Keratinocyte (primary cell): ENCODE data around the gene ZBED6. TPM values are rescaled to one million over a fixed set of nuclear protein-coding genes. Genes with fewer than 3 reads are reported as not detected.

Experiments used
- DNase-seq: peaks from one replicate; pipeline ENCODE4 v3.0.0-alpha.2; 2011; ENCODE audit warnings: low read depth, missing footprints, low spot score
- FAIRE-seq: peaks from 2 replicates; lab custom pipeline; 2011; peaks lifted over from hg19 to GRCh38; lab: Jason Lieb, UNC
- H2AFZ ChIP-seq: 2 replicates; pipeline ENCODE4 v1.6.0; 2012; ENCODE audit warnings: low read length, control low read depth, inconsistent platforms; ENCODE audit not compliant: control insufficient read depth
- H3K27ac ChIP-seq: 2 replicates; pipeline ENCODE4 v1.5.1; 2011; ENCODE audit warnings: low read length; ENCODE audit not compliant: control insufficient read depth, insufficient read depth
- H3K27me3 ChIP-seq: 3 replicates; pipeline ENCODE4 v1.6.0; 2011; ENCODE audit warnings: low read length; ENCODE audit not compliant: control insufficient read depth, insufficient read depth; ENCODE audit errors: extremely low read depth
- H3K36me3 ChIP-seq, 2 experiments: 2 replicates in 1 of 2; 3 replicates in 1 of 2; pipeline ENCODE4 v1.5.1; 2011; ENCODE audit warnings: low read length in 2 of 2, mild to moderate bottlenecking in 1 of 2; ENCODE audit not compliant: control insufficient read depth in 2 of 2, insufficient read depth in 2 of 2; ENCODE audit errors: extremely low read depth in 1 of 2
- H3K4me1 ChIP-seq: 3 replicates; pipeline ENCODE4 v1.5.1; 2011; ENCODE audit warnings: low read length; ENCODE audit not compliant: control insufficient read depth, insufficient read depth; ENCODE audit errors: extremely low read depth
- H3K4me2 ChIP-seq: 3 replicates; pipeline ENCODE4 v1.6.0; 2011; ENCODE audit warnings: low read depth, low read length; ENCODE audit not compliant: control insufficient read depth, insufficient read depth; ENCODE audit errors: extremely low read depth
- H3K4me3 ChIP-seq, 3 experiments: fragments of 200-600 bp in 1 of 3; sonication (generic) in 1 of 3; 2 replicates in 2 of 3; 3 replicates in 1 of 3; pipeline ENCODE4 v1.5.1; 2011 to 2016; ENCODE audit warnings: low read length in 3 of 3, mild to moderate bottlenecking in 3 of 3, control low read depth in 2 of 3, inconsistent platforms in 1 of 3, low read depth in 1 of 3, mixed read lengths in 1 of 3, mixed run types in 1 of 3, moderate library complexity in 1 of 3; ENCODE audit not compliant: control insufficient read depth in 2 of 3, insufficient read depth in 2 of 3; ENCODE audit errors: extremely low read depth in 1 of 3
- H3K79me2 ChIP-seq: 2 replicates; pipeline ENCODE4 v1.6.0; 2012; ENCODE audit warnings: low read length; ENCODE audit not compliant: control insufficient read depth, insufficient read depth
- H3K9ac ChIP-seq: 3 replicates; pipeline ENCODE4 v1.6.0; 2011; ENCODE audit warnings: low read length; ENCODE audit not compliant: control insufficient read depth, insufficient read depth; ENCODE audit errors: extremely low read depth
- H3K9me1 ChIP-seq: 3 replicates; pipeline ENCODE4 v1.6.0; 2011; ENCODE audit warnings: low read length; ENCODE audit not compliant: control insufficient read depth, insufficient read depth; ENCODE audit errors: extremely low read depth
- H3K9me3 ChIP-seq: 2 replicates; pipeline ENCODE4 v1.5.1; 2012; ENCODE audit warnings: low read depth, low read length; ENCODE audit not compliant: control insufficient read depth
- H4K20me1 ChIP-seq: 3 replicates; pipeline ENCODE4 v1.6.0; 2011; ENCODE audit warnings: low read length; ENCODE audit not compliant: control insufficient read depth, insufficient read depth; ENCODE audit errors: extremely low read depth
- EZH2 ChIP-seq: IDR thresholded peaks from one replicate; pipeline ENCODE4 v1.6.1; 2012; ENCODE audit warnings: inconsistent platforms, mild to moderate bottlenecking, low read length, moderate library complexity
- dilution Hi-C: fragments of 300-500 bp; cut with MboI; formaldehyde crosslinking; loops from one replicate; pipeline ENCODE4 v1.7.0; 2020; ENCODE audit warnings: low sequenced_read_pairs; ENCODE audit not compliant: extremely low pct_ligation_motif_present
- polyA plus RNA-seq, 5 experiments: library from polyadenylated mRNA; depleted of rRNA in 3 of 5; stranded (reverse) in 3 of 5; stranded (forward) in 1 of 5; unstranded in 1 of 5; fragments of >200 nt; gene quantifications; 1 replicate in 1 of 5; 2 replicates in 3 of 5; 3 replicates in 1 of 5; pipeline versions ENCODE4 v1.2.1 to v1.2.3, GENCODE V29; 2011 to 2012; ENCODE audit warnings: missing spikeins in 2 of 5, low read depth in 1 of 5, low replicate concordance in 1 of 5
- TF ChIP-seq, protein P1 (sequence below), 3 experiments: IDR thresholded peaks in 1 of 3; conservative IDR thresholded peaks in 1 of 3; optimal IDR thresholded peaks in 1 of 3; 2 replicates in 2 of 3; 3 replicates in 1 of 3; pipeline versions ENCODE3 to v1.5.1; 2011; ENCODE audit warnings: low read length in 3 of 3, mild to moderate bottlenecking in 3 of 3, moderate library complexity in 2 of 3, control low read depth in 1 of 3, inconsistent platforms in 1 of 3; ENCODE audit not compliant: insufficient read depth in 2 of 3; ENCODE audit errors: extremely low read depth in 1 of 3

ZBED6 gene
- polyA plus RNA-seq, 1 donor (not counting 4 experiments of a cell fraction or from before 2014, with no cell fraction given): 8.9 TPM

GRCh38 chr1:203794764-203795440 lies 521 bp upstream of the ZBED6 start:
- Histone ChIP-seq H3K9ac (peak overlapping the region; percentile 98), H3K4me3 (peak overlapping the region; percentile 58 to 79 (median 69)), H3K27ac (peak overlapping the region; percentile 98), H3K27me3 (no peaks in the 10 kb centered on the region), H3K79me2 (peaks cover 40% of the 10 kb centered on the region), H3K4me2 (peak overlapping the region; percentile 85), H2AFZ (peak overlapping the region; percentile 75), H3K36me3 (peaks cover 3 to 24% of the 10 kb centered on the region in 2 experiments), H3K9me1 (peaks cover 3% of the 10 kb centered on the region), H3K9me3 (no peaks in the 10 kb centered on the region), H3K4me1 (peaks cover 35% of the 10 kb centered on the region), H4K20me1 (peaks cover 9% of the 10 kb centered on the region)
- TF ChIP-seq, protein P1, sequence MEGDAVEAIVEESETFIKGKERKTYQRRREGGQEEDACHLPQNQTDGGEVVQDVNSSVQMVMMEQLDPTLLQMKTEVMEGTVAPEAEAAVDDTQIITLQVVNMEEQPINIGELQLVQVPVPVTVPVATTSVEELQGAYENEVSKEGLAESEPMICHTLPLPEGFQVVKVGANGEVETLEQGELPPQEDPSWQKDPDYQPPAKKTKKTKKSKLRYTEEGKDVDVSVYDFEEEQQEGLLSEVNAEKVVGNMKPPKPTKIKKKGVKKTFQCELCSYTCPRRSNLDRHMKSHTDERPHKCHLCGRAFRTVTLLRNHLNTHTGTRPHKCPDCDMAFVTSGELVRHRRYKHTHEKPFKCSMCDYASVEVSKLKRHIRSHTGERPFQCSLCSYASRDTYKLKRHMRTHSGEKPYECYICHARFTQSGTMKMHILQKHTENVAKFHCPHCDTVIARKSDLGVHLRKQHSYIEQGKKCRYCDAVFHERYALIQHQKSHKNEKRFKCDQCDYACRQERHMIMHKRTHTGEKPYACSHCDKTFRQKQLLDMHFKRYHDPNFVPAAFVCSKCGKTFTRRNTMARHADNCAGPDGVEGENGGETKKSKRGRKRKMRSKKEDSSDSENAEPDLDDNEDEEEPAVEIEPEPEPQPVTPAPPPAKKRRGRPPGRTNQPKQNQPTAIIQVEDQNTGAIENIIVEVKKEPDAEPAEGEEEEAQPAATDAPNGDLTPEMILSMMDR (optimal IDR thresholded peaks at IDR 0.05 in 1 of 3, IDR thresholded peaks at IDR 0.05 in 1 of 3, conservative IDR thresholded peaks at IDR 0.05 in 1 of 3; ENCODE audit: extremely low read depth in 1 of 3, insufficient read depth in 2 of 3, low read length in 3 of 3): no peak
- TF ChIP-seq EZH2: no peak
- DNase-seq: no peak
- no peak for FAIRE-seq
- dilution Hi-C loops: loop anchor here (10.0 kb wide), 1 partner anchor 70 kb away; no protein-coding TSS in a partner anchor

- TF ChIP-seq, protein P1 (optimal IDR thresholded peaks at IDR 0.05 in 1 of 3, IDR thresholded peaks at IDR 0.05 in 1 of 3, conservative IDR thresholded peaks at IDR 0.05 in 1 of 3; ENCODE audit: extremely low read depth in 1 of 3, insufficient read depth in 2 of 3, low read length in 3 of 3): no peak
- TF ChIP-seq EZH2: no peak
- DNase-seq (no peak), FAIRE-seq (no peak)
- H3K9me1 ChIP-seq: peaks cover 3% of the 10 kb centered on the region
- H3K36me3 ChIP-seq: peaks cover 5 to 24% of the 10 kb centered on the region in 2 experiments
- dilution Hi-C loops: loop anchor here (10.0 kb wide), 1 partner anchor 71 kb away; no protein-coding TSS in a partner anchor
- H3K4me3 ChIP-seq: peak overlapping the region; percentile 60 to 79 (median 76)
- H3K27ac ChIP-seq: peak overlapping the region; percentile 98
- H2AFZ ChIP-seq: no peak overlapping the region
- H3K27me3 ChIP-seq: no peaks in the 10 kb centered on the region
- peaks cover 40% of the 10 kb centered on the region for H3K4me1 ChIP-seq
- H4K20me1 ChIP-seq: peaks cover 9% of the 10 kb centered on the region
- peak overlapping the region; percentile 98 for H3K9ac ChIP-seq
- peak overlapping the region; percentile 93 for H3K4me2 ChIP-seq
- no peaks in the 10 kb centered on the region for H3K9me3 ChIP-seq
- H3K79me2 ChIP-seq: peaks cover 52% of the 10 kb centered on the region
Observed at GRCh38 chr1:203796236-203796605, 798 bp downstream of the ZBED6 start.
